BLaER1 (cell line): ENCODE data around the gene FGD5.
A peak's percentile ranks its signal among the peaks of the same experiment; 100 is the strongest.

Experiments used
- H3K27ac ChIP-seq: shearing (Covaris generic); formaldehyde crosslinking; 2 replicates; pipeline ENCODE4 v1.8.1; 2022
- H3K27me3 ChIP-seq: shearing (Covaris generic); formaldehyde crosslinking; 2 replicates; pipeline ENCODE4 v1.8.1; 2022
- H3K36me3 ChIP-seq: shearing (Covaris generic); formaldehyde crosslinking; 2 replicates; pipeline ENCODE4 v1.8.1; 2022
- H3K4me1 ChIP-seq: shearing (Covaris generic); formaldehyde crosslinking; 2 replicates; pipeline ENCODE4 v1.8.1; 2022
- H3K4me2 ChIP-seq: shearing (Covaris generic); formaldehyde crosslinking; 2 replicates; pipeline ENCODE4 v1.8.1; 2022
- H3K4me3 ChIP-seq: shearing (Covaris generic); formaldehyde crosslinking; 2 replicates; pipeline ENCODE4 v1.8.1; 2022
- H3K9ac ChIP-seq: shearing (Covaris generic); formaldehyde crosslinking; 2 replicates; pipeline ENCODE4 v1.8.1; 2022
- H3K9me3 ChIP-seq: shearing (Covaris generic); formaldehyde crosslinking; 2 replicates; pipeline ENCODE4 v1.8.1; 2022
- H4K20me1 ChIP-seq: shearing (Covaris generic); formaldehyde crosslinking; 2 replicates; pipeline ENCODE4 v1.8.1; 2022
- Cebpa-rat ChIP-seq: shearing (Covaris generic); IDR thresholded peaks from 2 replicates; pipeline ENCODE4 v1.8.1; 2022

FGD5 gene

DNA sequence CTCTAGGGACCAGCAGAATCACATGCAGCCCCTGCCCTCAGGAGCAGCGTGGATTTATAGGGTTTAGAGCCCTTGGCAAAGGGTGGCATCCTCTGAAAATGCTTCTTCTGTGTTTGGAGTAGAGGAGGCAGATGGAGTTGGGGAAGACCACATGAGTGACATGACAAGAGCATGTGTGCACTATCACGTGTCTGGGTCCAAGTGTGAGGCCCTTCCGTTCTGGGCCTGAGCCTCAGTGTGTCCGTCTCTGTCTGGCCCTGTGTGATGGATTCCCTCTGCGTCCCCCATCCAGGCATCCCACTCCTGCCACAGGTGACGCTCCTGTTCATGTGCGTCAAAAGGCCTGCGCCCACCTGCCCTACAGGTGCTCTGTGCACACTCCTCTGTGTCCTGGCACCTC, 30.1 kb downstream of the FGD5 start:
- H3K9me3 ChIP-seq = no peaks in the 10 kb centered on the region
- H3K4me1 ChIP-seq = peaks cover 32% of the 10 kb centered on the region
- no peaks in the 10 kb centered on the region for H3K27me3 ChIP-seq
- H3K9ac ChIP-seq = no peak overlapping the region
- no peaks in the 10 kb centered on the region for H4K20me1 ChIP-seq
- H3K36me3 ChIP-seq = no peaks in the 10 kb centered on the region
- no peak for TF ChIP-seq Cebpa-rat
- H3K4me3 ChIP-seq = no peak overlapping the region
- peak overlapping the region; percentile 70 for H3K4me2 ChIP-seq
- H3K27ac ChIP-seq = no peak overlapping the region

DNA sequence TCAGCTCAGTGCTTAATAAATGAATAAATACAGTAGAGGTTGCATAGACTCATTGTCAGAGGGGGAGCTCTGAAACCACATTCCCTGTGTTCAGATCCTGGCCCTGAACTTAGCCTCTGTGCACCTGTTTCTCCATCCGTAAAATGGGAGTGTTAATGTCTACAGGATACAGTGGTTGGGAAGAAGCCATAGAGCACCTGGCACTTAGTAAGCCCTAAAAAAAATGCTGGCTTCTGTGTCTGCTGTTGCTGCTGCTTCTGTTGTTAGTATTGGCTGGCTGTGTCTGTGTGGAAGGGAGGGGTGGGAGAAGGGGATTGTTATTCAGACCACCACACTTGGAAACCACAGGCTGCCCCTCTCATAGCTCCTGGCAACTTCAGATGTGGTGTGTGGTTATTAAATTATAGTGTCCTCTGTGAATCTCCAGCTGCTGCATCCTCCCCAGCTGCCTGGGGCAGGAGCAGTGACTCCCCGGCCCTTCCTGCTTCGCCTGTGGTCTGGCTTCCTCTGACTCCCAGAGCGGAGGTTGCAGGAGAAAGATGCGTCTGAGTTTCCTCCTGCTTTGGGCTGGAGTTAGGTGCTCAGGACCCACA, 31.0 kb downstream of the FGD5 start:
- no peak overlapping the region for H3K9ac ChIP-seq
- H4K20me1 ChIP-seq = no peaks in the 10 kb centered on the region
- no peaks in the 10 kb centered on the region for H3K9me3 ChIP-seq
- peak overlapping the region; percentile 70 for H3K4me2 ChIP-seq
- no peaks in the 10 kb centered on the region for H3K27me3 ChIP-seq
- H3K27ac ChIP-seq = no peak overlapping the region
- no peaks in the 10 kb centered on the region for H3K36me3 ChIP-seq
- TF ChIP-seq Cebpa-rat = no peak
- peaks cover 32% of the 10 kb centered on the region for H3K4me1 ChIP-seq
- no peak overlapping the region for H3K4me3 ChIP-seq

DNA sequence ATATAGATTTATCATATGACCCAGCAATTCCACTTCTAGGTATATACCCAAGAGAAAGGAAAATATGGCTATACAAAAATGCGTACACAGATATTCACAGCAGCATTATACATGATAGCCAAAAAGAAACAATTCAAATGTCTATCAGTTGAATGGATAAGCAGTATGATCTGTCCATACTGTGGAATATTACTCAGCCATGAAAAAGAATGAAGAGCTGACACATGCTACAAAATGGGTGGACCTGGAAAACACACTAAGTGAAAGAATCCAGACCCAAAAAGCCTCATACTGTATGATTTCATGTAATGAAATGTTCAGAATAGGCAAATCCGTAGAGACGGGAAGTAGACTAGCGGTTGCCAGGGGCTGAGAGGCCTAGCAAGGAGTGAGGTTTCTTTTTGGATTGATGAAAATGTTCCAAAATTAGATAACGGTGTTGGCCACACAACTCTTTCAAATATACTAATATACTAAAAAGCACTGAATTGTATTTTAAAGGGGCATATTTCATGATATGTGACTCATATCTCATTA, 33.4 kb downstream of the FGD5 start:
- H3K9ac ChIP-seq = no peak overlapping the region
- peaks cover 4% of the 10 kb centered on the region; the same call in 1 of the 2 replicates for H3K9me3 ChIP-seq
- TF ChIP-seq Cebpa-rat = no peak
- H3K27me3 ChIP-seq = no peaks in the 10 kb centered on the region
- no peaks in the 10 kb centered on the region for H3K36me3 ChIP-seq
- H3K4me3 ChIP-seq = no peak overlapping the region
- no peaks in the 10 kb centered on the region for H4K20me1 ChIP-seq
- no peak overlapping the region for H3K27ac ChIP-seq
- H3K4me2 ChIP-seq = no peak overlapping the region
- H3K4me1 ChIP-seq = peaks cover 32% of the 10 kb centered on the region

DNA sequence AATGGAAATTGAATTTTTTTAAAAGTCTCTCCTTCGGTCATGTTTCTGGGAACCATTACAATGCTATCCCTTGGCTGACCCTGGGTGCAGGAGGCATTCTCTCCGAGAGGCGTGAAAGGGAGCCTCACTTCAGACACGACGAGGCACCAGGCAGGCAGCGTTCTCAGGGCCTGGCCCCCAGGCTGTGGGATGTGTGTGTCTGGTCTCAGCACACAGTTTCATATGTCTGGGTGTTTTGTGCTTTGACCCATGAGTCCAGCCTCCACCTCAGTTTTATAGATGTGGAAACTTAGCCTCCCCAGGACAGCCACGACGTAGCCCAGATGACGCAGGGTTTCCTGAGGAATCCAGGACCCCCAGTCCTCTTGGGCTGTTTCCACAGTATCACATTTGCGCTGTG, 34.0 kb downstream of the FGD5 start:
- Histone ChIP-seq H3K36me3 (no peaks in the 10 kb centered on the region), H4K20me1 (no peaks in the 10 kb centered on the region), H3K9ac (no peak overlapping the region), H3K4me2 (no peak overlapping the region), H3K9me3 (peaks cover 4% of the 10 kb centered on the region; the same call in 1 of the 2 replicates), H3K27me3 (no peaks in the 10 kb centered on the region), H3K4me3 (no peak overlapping the region), H3K27ac (no peak overlapping the region), H3K4me1 (peaks cover 28% of the 10 kb centered on the region)
- no peak for TF ChIP-seq Cebpa-rat

DNA sequence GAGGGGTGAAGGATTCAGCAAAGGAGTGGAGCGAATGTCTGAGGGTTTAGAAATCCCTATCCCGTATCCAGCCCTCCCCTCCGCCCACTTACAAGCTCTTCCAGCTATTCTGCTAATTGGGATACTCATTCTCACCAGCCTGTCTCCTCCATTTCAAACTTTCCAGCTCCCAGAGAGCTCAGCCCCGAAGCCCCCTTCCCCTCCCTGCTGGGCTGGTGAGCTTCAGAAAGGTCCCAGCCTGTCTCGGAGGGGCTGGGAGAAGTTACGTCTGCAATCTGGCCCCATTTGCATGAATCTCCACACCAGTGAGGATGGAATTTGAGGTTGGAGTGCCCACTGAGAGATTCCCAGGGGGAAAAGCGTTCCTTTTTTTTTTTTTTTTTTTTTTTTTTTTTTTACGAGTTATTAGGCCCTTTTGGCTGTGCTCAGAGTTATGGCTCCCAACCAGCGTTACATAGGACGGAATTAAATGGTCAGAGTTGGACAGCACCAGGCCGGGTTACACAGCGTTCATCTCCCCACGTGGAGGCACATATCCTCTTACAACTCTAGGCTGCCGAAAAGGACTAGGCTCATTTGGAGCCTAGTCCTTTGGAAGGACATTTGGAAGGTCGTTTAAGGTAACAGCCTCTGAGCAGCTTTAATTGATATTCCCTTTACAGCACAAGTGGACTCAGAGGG, 34.6 kb downstream of the FGD5 start:
- Histone ChIP-seq H3K4me1 (peaks cover 21% of the 10 kb centered on the region), H3K4me3 (no peak overlapping the region), H3K36me3 (no peaks in the 10 kb centered on the region), H3K27ac (no peak overlapping the region), H3K4me2 (no peak overlapping the region), H4K20me1 (no peaks in the 10 kb centered on the region), H3K27me3 (no peaks in the 10 kb centered on the region), H3K9me3 (peaks cover 4% of the 10 kb centered on the region; the same call in 1 of the 2 replicates), H3K9ac (no peak overlapping the region)
- TF ChIP-seq Cebpa-rat = no peak

DNA sequence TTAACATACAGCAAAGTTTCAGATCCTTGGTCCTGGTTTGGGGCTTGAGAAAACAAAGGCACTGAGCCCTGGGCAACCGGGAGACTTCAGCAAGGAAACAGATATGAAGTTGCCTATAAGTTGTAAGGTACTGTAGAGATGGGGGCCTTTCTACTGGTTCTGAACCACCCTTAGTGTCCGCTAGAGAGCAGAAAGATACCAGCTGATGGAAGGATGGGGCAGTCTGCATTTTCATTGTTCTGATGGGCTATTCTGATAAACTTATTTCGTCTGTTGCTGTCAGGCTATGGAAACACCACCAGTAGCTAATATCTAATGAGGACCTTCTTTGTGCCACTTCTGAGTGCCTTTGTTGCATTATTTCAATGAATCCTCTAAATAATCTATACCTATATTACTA, 38.7 kb downstream of the FGD5 start:
- no peak for TF ChIP-seq Cebpa-rat

DNA sequence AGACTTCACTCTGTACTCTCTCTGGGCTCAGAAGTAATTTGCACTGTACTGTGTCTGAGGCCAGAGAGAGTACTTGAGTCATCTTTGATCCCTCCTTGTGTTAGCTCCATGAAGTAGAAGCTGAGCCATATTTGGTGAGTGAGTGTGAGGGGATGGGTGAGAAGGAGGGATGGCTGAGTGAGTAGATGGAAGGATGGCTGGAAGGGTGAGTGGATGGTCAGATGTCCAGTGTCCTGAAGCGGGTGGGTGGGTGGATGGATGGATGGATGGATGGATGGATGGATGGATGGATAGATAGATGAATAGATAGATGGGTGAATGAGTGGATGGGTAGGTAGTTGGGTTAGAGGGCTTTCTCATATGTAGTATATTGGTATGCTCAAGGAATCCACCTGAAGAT, 39.3 kb downstream of the FGD5 start:
- no peak overlapping the region for H3K4me2 ChIP-seq
- peaks cover 4% of the 10 kb centered on the region; the same call in 1 of the 2 replicates for H3K9me3 ChIP-seq
- no peak overlapping the region for H3K4me3 ChIP-seq
- H3K36me3 ChIP-seq = no peaks in the 10 kb centered on the region
- H3K4me1 ChIP-seq = no peaks in the 10 kb centered on the region
- TF ChIP-seq Cebpa-rat = no peak
- H3K27me3 ChIP-seq = no peaks in the 10 kb centered on the region
- no peak overlapping the region for H3K9ac ChIP-seq
- no peak overlapping the region for H3K27ac ChIP-seq
- H4K20me1 ChIP-seq = no peaks in the 10 kb centered on the region

More for the DNA sequence above, 38.7 kb downstream of the FGD5 start:
- no peaks in the 10 kb centered on the region for H3K36me3 ChIP-seq
- no peak overlapping the region for H3K9ac ChIP-seq
- no peak overlapping the region for H3K4me2 ChIP-seq
- peaks cover 4% of the 10 kb centered on the region; the same call in 1 of the 2 replicates for H3K9me3 ChIP-seq
- H4K20me1 ChIP-seq = no peaks in the 10 kb centered on the region
- H3K27me3 ChIP-seq = no peaks in the 10 kb centered on the region
- H3K4me1 ChIP-seq = no peaks in the 10 kb centered on the region
- H3K4me3 ChIP-seq = no peak overlapping the region
- H3K27ac ChIP-seq = no peak overlapping the region

DNA sequence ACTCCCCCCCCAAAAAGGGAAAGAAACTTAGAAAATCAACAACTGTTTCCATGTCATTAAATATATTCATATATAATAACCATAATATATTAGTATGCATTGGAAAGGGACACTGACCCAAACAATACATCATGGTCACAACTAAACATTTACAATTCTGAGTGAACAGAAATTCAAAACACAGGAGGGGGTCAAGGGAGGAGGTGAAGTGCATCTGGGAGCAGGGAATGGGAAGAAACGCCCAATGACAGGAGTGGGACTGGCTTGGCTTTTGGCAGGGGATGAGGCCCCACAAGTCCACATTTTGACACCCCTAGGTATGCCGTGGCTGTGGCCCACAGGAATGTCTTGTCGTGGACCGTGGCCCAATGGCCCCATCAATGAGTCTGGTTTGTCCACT, 41.1 kb downstream of the FGD5 start:
- no peak overlapping the region for H3K4me3 ChIP-seq

DNA sequence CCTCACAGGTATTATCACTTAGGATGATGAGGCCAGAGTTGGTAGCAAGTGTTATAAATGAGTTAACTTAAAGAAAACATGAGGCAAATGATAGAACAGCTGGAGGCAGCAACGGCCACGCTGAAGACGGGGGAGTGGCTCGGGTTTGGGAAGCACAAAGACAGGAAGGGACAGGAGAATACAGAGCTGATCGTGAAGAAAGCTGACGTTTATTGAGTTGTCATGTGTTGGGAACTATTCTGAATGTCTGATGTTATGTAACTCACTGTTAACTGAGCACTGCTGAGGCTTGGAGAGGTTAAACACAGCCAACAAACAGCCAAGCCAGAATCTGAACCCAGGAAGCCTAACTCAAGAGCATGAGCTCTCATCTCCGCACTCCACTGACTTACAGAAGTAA, 42.3 kb downstream of the FGD5 start:
- Histone ChIP-seq H3K9ac (no peak overlapping the region), H3K4me2 (0 out of 2 replicates have a peak overlapping the region, but pooled peaks have one; percentile 5), H3K27ac (no peak overlapping the region), H3K4me1 (no peaks in the 10 kb centered on the region), H4K20me1 (no peaks in the 10 kb centered on the region), H3K36me3 (no peaks in the 10 kb centered on the region), H3K27me3 (no peaks in the 10 kb centered on the region), H3K4me3 (no peak overlapping the region), H3K9me3 (peaks cover 2% of the 10 kb centered on the region; the same call in 1 of the 2 replicates)
- no peak for TF ChIP-seq Cebpa-rat

More for the DNA sequence above, 41.1 kb downstream of the FGD5 start:
- TF ChIP-seq Cebpa-rat = no peak
- H3K9me3 ChIP-seq = peaks cover 4% of the 10 kb centered on the region; the same call in 1 of the 2 replicates
- H3K4me1 ChIP-seq = no peaks in the 10 kb centered on the region
- no peaks in the 10 kb centered on the region for H3K36me3 ChIP-seq
- H3K27ac ChIP-seq = no peak overlapping the region
- no peaks in the 10 kb centered on the region for H3K27me3 ChIP-seq
- H3K4me2 ChIP-seq = no peak overlapping the region
- H3K9ac ChIP-seq = no peak overlapping the region
- H4K20me1 ChIP-seq = no peaks in the 10 kb centered on the region
